ENCODE results near the gene HERC3.

The HERC3 gene

GRCh38 chr4:88600176-88600838 lies 8.0 kb downstream of the HERC3 start:
- peak; percentile 98 for ATAC-seq
- TF ChIP-seq ZFP30 (CRISPR knock-in tag; IDR thresholded peaks at IDR 0.05) (no peak), TOX (CRISPR knock-in tag; IDR thresholded peaks at IDR 0.05; ENCODE audit: borderline replicate concordance) (no peak), ZNF565 (CRISPR knock-in tag; conservative IDR thresholded peaks at IDR 0.05; ENCODE audit: low read depth) (no peak)

GRCh38 chr4:88604978-88605678 lies 12.8 kb downstream of the HERC3 start:
- ATAC-seq, result no peak
- TF ChIP-seq TOX (CRISPR knock-in tag; IDR thresholded peaks at IDR 0.05; ENCODE audit: borderline replicate concordance), result no peak
- no peak for TF ChIP-seq ZNF8 (CRISPR knock-in tag; IDR thresholded peaks at IDR 0.05)
- TF ChIP-seq ZFP3 (CRISPR knock-in tag; IDR thresholded peaks at IDR 0.05), result no peak
- TF ChIP-seq OSR1 (CRISPR knock-in tag; IDR thresholded peaks at IDR 0.05), result no peak
- TF ChIP-seq BACH2 (CRISPR knock-in tag; IDR thresholded peaks at IDR 0.05; ENCODE audit: borderline replicate concordance), result no peak
- TF ChIP-seq CREB5 (CRISPR knock-in tag; IDR thresholded peaks at IDR 0.05; ENCODE audit: low read depth), result no peak
- no peak for TF ChIP-seq SNAI2 (CRISPR knock-in tag; IDR thresholded peaks at IDR 0.05)
- TF ChIP-seq ZFP30 (CRISPR knock-in tag; IDR thresholded peaks at IDR 0.05), result no peak
- no peak for TF ChIP-seq ESRRG (CRISPR knock-in tag; IDR thresholded peaks at IDR 0.05)
- no peak for TF ChIP-seq ZC3H10 (CRISPR knock-in tag; IDR thresholded peaks at IDR 0.05)
- TF ChIP-seq ZNF70 (CRISPR knock-in tag; IDR thresholded peaks at IDR 0.05), result no peak
- TF ChIP-seq PPARA (CRISPR knock-in tag; IDR thresholded peaks at IDR 0.05; ENCODE audit: borderline replicate concordance), result no peak
- TF ChIP-seq TCF4 (CRISPR knock-in tag; IDR thresholded peaks at IDR 0.05; ENCODE audit: borderline replicate concordance), result no peak
- no peak for TF ChIP-seq TSHZ2 (CRISPR knock-in tag; IDR thresholded peaks at IDR 0.05)
- no peak for TF ChIP-seq POU6F1 (CRISPR knock-in tag; IDR thresholded peaks at IDR 0.05; ENCODE audit: borderline replicate concordance, low read depth)

GRCh38 chr4:88605736-88606135 lies 13.5 kb downstream of the HERC3 start:
- TF ChIP-seq CSDC2 (CRISPR knock-in tag; IDR thresholded peaks at IDR 0.05) (no peak), PATZ1 (CRISPR knock-in tag; IDR thresholded peaks at IDR 0.05; ENCODE audit: borderline replicate concordance) (no peak), ZC3H10 (CRISPR knock-in tag; IDR thresholded peaks at IDR 0.05) (no peak), SNAI2 (CRISPR knock-in tag; IDR thresholded peaks at IDR 0.05) (no peak), PPARA (CRISPR knock-in tag; IDR thresholded peaks at IDR 0.05; ENCODE audit: borderline replicate concordance) (no peak), ISL1 (CRISPR knock-in tag; IDR thresholded peaks at IDR 0.05) (no peak), ZNF70 (CRISPR knock-in tag; IDR thresholded peaks at IDR 0.05) (no peak), RARB (CRISPR knock-in tag; IDR thresholded peaks at IDR 0.05) (no peak), BACH2 (CRISPR knock-in tag; IDR thresholded peaks at IDR 0.05; ENCODE audit: borderline replicate concordance) (no peak), TSHZ2 (CRISPR knock-in tag; IDR thresholded peaks at IDR 0.05) (no peak), CSRNP3 (CRISPR knock-in tag; IDR thresholded peaks at IDR 0.05) (no peak)
- ATAC-seq, result no peak

Data from SK-N-SH treated with all-trans-retinoic acid at 6 μM for 48 hours (cell line).